GM12891 (cell line): ENCODE data around the gene MRPL38.

ENCODE experiments used
- POLR2A ChIP-seq: IDR thresholded peaks from 2 replicates; pipeline ENCODE4 v1.6.1; 2011; ENCODE audit warnings: low read depth, low read length, control low read depth
- POLR2AphosphoS5 ChIP-seq: IDR thresholded peaks from 2 replicates; pipeline ENCODE4 v1.6.1; 2011; ENCODE audit warnings: low read depth, low read length, control low read depth
- SPI1 ChIP-seq: IDR thresholded peaks from 2 replicates; pipeline ENCODE4 v1.6.1; 2011; ENCODE audit warnings: low read depth, low read length, control low read depth
- TAF1 ChIP-seq: IDR thresholded peaks from 2 replicates; pipeline ENCODE4 v1.6.1; 2011; ENCODE audit warnings: low read depth, low read length, control low read depth

DNA sequence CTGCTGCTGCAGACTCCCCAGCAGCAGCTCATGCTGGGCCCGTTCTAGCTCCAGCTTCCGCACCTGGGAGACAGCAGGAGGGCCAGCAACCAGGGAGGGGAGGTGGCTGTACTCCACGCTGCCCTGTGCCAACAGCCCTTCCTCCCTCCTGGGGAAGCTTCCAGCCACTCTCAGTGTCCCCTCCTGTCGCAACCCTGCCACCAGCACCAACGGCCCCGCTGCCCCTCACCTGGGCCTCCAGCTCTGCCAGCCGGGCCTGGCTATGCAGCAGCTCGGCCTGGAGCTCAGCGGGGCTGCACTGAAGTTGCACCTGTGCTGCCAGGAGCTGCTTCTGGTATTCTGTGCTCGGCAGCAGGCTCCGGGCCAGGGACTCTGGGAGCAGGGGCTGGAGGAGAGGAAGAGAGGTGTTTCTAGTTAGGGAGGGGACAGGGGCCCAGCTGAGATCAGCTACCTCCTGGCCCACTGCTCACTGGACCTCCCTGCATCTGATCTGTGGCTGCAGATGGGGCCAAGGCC is 15.4 kb upstream of the MRPL38 start:
- TF ChIP-seq POLR2A (no peak), POLR2AphosphoS5 (no peak), TAF1 (no peak), SPI1 (no peak)
